ENCODE results near the gene FOXC2. TPM values are rescaled to one million over a fixed set of nuclear protein-coding genes. Genes with fewer than 3 reads are reported as not detected.

FOXC2 gene
- total and polyA plus RNA-seq, 9 of the 15 experiments (the other 6 are each of a cell fraction or from before 2014, with no cell fraction given) = 0.01 to 0.11 (median 0.10) TPM; not detected in 5

DNA sequence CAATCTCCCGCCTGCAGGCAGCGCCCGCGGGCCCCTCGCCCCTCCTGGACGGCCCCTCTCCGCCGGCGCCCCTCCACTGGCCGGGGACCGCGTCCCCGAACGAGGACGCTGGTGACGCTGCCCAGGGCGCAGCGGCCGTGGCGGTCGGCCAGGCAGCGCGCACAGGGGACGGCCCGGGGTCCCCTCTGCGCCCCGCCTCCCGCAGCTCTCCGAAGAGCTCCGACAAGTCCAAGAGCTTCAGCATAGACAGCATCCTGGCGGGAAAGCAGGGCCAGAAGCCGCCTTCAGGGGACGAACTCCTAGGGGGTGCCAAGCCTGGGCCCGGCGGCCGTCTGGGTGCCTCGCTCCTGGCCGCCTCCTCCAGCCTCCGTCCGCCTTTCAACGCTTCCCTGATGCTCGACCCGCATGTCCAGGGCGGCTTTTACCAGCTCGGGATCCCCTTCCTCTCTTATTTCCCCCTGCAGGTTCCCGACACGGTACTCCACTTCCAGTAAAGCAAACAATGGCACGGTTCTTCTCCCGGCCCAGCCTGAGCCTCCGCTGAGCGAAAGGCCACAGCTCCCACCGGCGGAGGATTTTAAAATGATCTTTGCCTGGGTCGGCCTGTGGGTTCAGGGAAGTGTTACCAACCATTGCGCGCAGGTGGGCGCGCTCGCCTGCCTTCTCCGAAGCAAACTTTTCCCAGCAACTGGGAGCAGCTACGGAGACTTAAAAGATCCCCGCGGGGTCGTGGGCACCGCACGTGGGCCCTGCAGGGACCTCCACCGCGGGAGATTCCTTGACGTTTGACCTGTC is 12.8 kb downstream of the FOXC2 start (continued):
- no peak for TF ChIP-seq SRSF7 (optimal IDR thresholded peaks at IDR 0.05; ENCODE audit: low read depth, low read length)
- TF ChIP-seq, protein P1, sequence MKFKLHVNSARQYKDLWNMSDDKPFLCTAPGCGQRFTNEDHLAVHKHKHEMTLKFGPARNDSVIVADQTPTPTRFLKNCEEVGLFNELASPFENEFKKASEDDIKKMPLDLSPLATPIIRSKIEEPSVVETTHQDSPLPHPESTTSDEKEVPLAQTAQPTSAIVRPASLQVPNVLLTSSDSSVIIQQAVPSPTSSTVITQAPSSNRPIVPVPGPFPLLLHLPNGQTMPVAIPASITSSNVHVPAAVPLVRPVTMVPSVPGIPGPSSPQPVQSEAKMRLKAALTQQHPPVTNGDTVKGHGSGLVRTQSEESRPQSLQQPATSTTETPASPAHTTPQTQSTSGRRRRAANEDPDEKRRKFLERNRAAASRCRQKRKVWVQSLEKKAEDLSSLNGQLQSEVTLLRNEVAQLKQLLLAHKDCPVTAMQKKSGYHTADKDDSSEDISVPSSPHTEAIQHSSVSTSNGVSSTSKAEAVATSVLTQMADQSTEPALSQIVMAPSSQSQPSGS (CRISPR knock-in tag; IDR thresholded peaks at IDR 0.05) = no peak
- no peak for TF ChIP-seq DDX20 (tag; IDR thresholded peaks at IDR 0.05; ENCODE audit: low read depth)
- no peak for TF ChIP-seq HDAC1 (IDR thresholded peaks at IDR 0.05)
- TF ChIP-seq BRD4 (IDR thresholded peaks at IDR 0.05) = no peak

DNA sequence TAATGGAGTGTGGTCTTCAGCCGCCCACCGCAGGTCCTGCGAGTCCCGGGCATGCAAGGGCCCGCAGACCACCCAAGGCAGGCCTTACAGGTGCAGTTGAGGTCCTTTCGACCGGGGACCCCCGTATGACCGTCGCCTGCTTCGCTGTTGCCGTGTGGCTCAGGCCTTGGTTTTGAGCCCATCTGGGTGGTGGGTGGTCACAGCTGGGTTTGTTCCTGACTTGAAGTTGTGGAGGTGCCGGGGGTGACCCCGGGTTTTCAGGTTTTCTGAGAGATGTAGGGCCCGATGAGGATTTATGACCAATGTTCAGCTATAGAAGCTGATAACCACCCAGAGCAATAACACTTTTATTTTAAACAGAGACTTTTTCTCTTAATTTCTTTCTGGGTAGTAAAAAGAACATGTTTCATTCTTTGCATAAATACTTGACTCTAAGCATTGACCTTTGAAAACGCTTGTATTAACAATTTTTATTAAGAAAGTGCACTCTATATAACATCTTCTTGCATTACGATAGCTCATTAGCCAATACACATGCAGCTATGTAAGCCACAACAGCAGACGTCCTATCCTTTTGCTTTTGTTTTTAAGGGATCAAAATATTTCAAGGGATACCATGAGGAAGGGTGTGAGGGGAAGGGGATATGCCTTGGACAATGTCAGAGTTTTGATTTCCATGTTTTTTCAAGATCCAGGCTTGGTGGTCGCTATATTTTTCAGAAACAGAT is 13.6 kb downstream of the FOXC2 start:
- Histone ChIP-seq H2AFZ (ENCODE audit: low read depth, low read length) (no peak overlapping the region), H3K4me1 (replicated peaks in 1 of 2; ENCODE audit: control insufficient read depth in 2 of 2, insufficient read depth in 2 of 2, low read length in 2 of 2) (peaks cover 0 to 19% of the 10 kb centered on the region in 2 experiments; a peak in 3 of 5 replicates), H4K20me1 (replicated peaks; ENCODE audit: control insufficient read depth, insufficient read depth, low read length) (peaks cover 4% of the 10 kb centered on the region; the same call in 1 of the 2 replicates), H3K4me2 (ENCODE audit: insufficient read depth, low read length) (no peak overlapping the region), H3K9me1 (ENCODE audit: control insufficient read depth, insufficient read depth, low read length) (no peaks in the 10 kb centered on the region), H3K9me3 (replicated peaks; ENCODE audit: control insufficient read depth, insufficient read depth, low read depth, low read length) (no peaks in the 10 kb centered on the region), H3K36me3 (ENCODE audit: control insufficient read depth, insufficient read depth, low read length) (no peaks in the 10 kb centered on the region), H3K27me3 (ENCODE audit: control insufficient read depth in 2 of 2, insufficient read depth in 2 of 2, low read length in 2 of 2) (peaks cover 33 to 53% of the 10 kb centered on the region in 2 experiments), H3K9ac (ENCODE audit: insufficient read depth in 1 of 2, low read depth in 2 of 2, low read length in 2 of 2) (no peak overlapping the region), H3K79me2 (ENCODE audit: control insufficient read depth, insufficient read depth, low read length) (no peaks in the 10 kb centered on the region), H3K27ac (ENCODE audit: extremely low read depth, low read depth, low read length) (no peak overlapping the region), H3K4me3 (no peak overlapping the region)
- CTCF ChIA-PET (ENCODE audit: low intra/inter-chr PET ratio) = no interaction called here
- intact Hi-C loops (cut with micrococcal nuclease) = no loop called here
- in situ Hi-C loops (cut with MboI) = no loop called here
- DNase-seq (ENCODE audit: extremely low read depth in 1 of 4, low spot score in 3 of 4) (no peak), ATAC-seq (no peak), FAIRE-seq (no peak)
- WGBS (ENCODE audit: insufficient coverage, low coverage, missing lambda C conversion rate) = 8% methylated on average over 13 of the region's 19 CpGs
- POLR2A ChIA-PET = interaction anchor here (0.6 kb wide), 1 partner anchor 56 kb away, joined by 3 read pairs; no protein-coding TSS in a partner anchor
- no TSS peak for BruUV-seq (replicated peaks)
- TF ChIP-seq, protein P2, sequence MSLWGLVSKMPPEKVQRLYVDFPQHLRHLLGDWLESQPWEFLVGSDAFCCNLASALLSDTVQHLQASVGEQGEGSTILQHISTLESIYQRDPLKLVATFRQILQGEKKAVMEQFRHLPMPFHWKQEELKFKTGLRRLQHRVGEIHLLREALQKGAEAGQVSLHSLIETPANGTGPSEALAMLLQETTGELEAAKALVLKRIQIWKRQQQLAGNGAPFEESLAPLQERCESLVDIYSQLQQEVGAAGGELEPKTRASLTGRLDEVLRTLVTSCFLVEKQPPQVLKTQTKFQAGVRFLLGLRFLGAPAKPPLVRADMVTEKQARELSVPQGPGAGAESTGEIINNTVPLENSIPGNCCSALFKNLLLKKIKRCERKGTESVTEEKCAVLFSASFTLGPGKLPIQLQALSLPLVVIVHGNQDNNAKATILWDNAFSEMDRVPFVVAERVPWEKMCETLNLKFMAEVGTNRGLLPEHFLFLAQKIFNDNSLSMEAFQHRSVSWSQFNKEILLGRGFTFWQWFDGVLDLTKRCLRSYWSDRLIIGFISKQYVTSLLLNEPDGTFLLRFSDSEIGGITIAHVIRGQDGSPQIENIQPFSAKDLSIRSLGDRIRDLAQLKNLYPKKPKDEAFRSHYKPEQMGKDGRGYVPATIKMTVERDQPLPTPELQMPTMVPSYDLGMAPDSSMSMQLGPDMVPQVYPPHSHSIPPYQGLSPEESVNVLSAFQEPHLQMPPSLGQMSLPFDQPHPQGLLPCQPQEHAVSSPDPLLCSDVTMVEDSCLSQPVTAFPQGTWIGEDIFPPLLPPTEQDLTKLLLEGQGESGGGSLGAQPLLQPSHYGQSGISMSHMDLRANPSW (CRISPR knock-in tag; IDR thresholded peaks at IDR 0.05) = no peak
- TF ChIP-seq ZNF76 (CRISPR knock-in tag; IDR thresholded peaks at IDR 0.05; ENCODE audit: borderline replicate concordance) (no peak), TAF9B (IDR thresholded peaks at IDR 0.05; ENCODE audit: partially characterized antibody) (no peak), MTA3 (IDR thresholded peaks at IDR 0.05; ENCODE audit: borderline replicate concordance) (no peak), ESRRA (IDR thresholded peaks at IDR 0.05; ENCODE audit: borderline replicate concordance, low read depth) (no peak)
- TF ChIP-seq, protein P3, sequence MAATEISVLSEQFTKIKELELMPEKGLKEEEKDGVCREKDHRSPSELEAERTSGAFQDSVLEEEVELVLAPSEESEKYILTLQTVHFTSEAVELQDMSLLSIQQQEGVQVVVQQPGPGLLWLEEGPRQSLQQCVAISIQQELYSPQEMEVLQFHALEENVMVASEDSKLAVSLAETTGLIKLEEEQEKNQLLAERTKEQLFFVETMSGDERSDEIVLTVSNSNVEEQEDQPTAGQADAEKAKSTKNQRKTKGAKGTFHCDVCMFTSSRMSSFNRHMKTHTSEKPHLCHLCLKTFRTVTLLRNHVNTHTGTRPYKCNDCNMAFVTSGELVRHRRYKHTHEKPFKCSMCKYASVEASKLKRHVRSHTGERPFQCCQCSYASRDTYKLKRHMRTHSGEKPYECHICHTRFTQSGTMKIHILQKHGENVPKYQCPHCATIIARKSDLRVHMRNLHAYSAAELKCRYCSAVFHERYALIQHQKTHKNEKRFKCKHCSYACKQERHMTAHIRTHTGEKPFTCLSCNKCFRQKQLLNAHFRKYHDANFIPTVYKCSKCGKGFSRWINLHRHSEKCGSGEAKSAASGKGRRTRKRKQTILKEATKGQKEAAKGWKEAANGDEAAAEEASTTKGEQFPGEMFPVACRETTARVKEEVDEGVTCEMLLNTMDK (IDR thresholded peaks at IDR 0.05; ENCODE audit: borderline replicate concordance, insufficient read depth, low read depth, low read length, poor library complexity, severe bottlenecking) = no peak
